Liver (tissue), 9 donors: ENCODE measurements around the gene ZIC1. TPM values are rescaled to one million over a fixed set of nuclear protein-coding genes. Genes with fewer than 3 reads are reported as not detected.

Experiments used
- DNase-seq: peaks from one replicate; pipeline ENCODE4 v3.0.0-alpha.2; 2017; ENCODE audit warnings: low spot score
- H3K27ac ChIP-seq, 2 donors: one replicate each; pipeline ENCODE4 v1.7.0; 2013; ENCODE audit warnings: inconsistent platforms in 2 of 2, low read length in 2 of 2, control low read depth in 1 of 2, low read depth in 1 of 2, mild to moderate bottlenecking in 1 of 2
- H3K27me3 ChIP-seq, 4 donors: one replicate each; pipeline versions ENCODE4 v1.6.1 to v1.7.0; 2013; ENCODE audit warnings: low read length in 3 of 4, inconsistent platforms in 1 of 4, mild to moderate bottlenecking in 1 of 4, moderate library complexity in 1 of 4; ENCODE audit not compliant: control insufficient read depth in 4 of 4, insufficient read depth in 4 of 4
- H3K36me3 ChIP-seq, 4 donors: one replicate each; pipeline versions ENCODE4 v1.6.1 to v1.7.0; 2013; ENCODE audit warnings: low read length in 3 of 4, mild to moderate bottlenecking in 3 of 4, low read depth in 1 of 4, moderate library complexity in 1 of 4; ENCODE audit not compliant: control insufficient read depth in 4 of 4, insufficient read depth in 3 of 4
- H3K4me1 ChIP-seq, 4 donors: one replicate each; pipeline versions ENCODE4 v1.6.1 to v1.7.0; 2013; ENCODE audit warnings: low read length in 3 of 4, mild to moderate bottlenecking in 3 of 4, moderate library complexity in 1 of 4; ENCODE audit not compliant: control insufficient read depth in 4 of 4, insufficient read depth in 4 of 4
- H3K4me3 ChIP-seq, 3 donors: one replicate each; pipeline versions ENCODE4 v1.6.1 to v1.7.0; 2013; ENCODE audit warnings: low read length in 3 of 3, control low read depth in 1 of 3, low read depth in 1 of 3, mild to moderate bottlenecking in 1 of 3
- H3K9ac ChIP-seq, 2 donors: one replicate each; pipeline ENCODE4 v1.7.0; 2013; ENCODE audit warnings: low read length in 2 of 2, mild to moderate bottlenecking in 2 of 2, moderate library complexity in 2 of 2, control low read depth in 1 of 2, low read depth in 1 of 2
- H3K9me3 ChIP-seq, 4 donors: one replicate each; pipeline versions ENCODE4 v1.6.1 to v1.7.0; 2013; ENCODE audit warnings: low read length in 3 of 4; ENCODE audit not compliant: control insufficient read depth in 4 of 4
- ATF3 ChIP-seq: IDR thresholded peaks from 2 replicates; pipeline ENCODE4 v1.6.1; 2016; ENCODE audit warnings: antibody characterized with exemption
- CTCF ChIP-seq: fragments of 150-350 bp; IDR thresholded peaks from 2 replicates; pipeline ENCODE4 v1.5.1; 2017; ENCODE audit warnings: improper control_type of control experiment, low read depth, low read length; ENCODE audit not compliant: missing input control
- EGR1 ChIP-seq, 2 donors: IDR thresholded peaks; 2 replicates each; pipeline ENCODE4 v1.6.1; 2016 to 2018; ENCODE audit warnings: antibody characterized with exemption in 2 of 2, low read depth in 2 of 2
- FOXA1 ChIP-seq: IDR thresholded peaks from 2 replicates; pipeline ENCODE4 v1.6.1; 2016; ENCODE audit warnings: antibody characterized with exemption
- GABPA ChIP-seq, 2 donors: IDR thresholded peaks in 1 of 2; conservative IDR thresholded peaks in 1 of 2; 2 replicates each; pipeline ENCODE4 v1.6.1; 2016; ENCODE audit warnings: antibody characterized with exemption in 2 of 2, mild to moderate bottlenecking in 1 of 2, moderate library complexity in 1 of 2
- HNF4A ChIP-seq, 2 donors: conservative IDR thresholded peaks; 2 replicates each; pipeline ENCODE4 v1.6.1; 2016; ENCODE audit warnings: antibody characterized with exemption in 2 of 2, mild to moderate bottlenecking in 2 of 2
- MAX ChIP-seq: IDR thresholded peaks from 2 replicates; pipeline ENCODE4 v1.6.1; 2016; ENCODE audit warnings: antibody characterized with exemption
- NR2F2 ChIP-seq: IDR thresholded peaks from 2 replicates; pipeline ENCODE4 v1.6.1; 2016; ENCODE audit warnings: antibody characterized with exemption
- RAD21 ChIP-seq, 2 donors: IDR thresholded peaks; 2 replicates each; pipeline ENCODE4 v1.6.1; 2016; ENCODE audit warnings: antibody characterized with exemption in 2 of 2, mild to moderate bottlenecking in 2 of 2
- REST ChIP-seq: IDR thresholded peaks from 2 replicates; pipeline ENCODE4 v1.6.1; 2016; ENCODE audit warnings: antibody characterized with exemption, mild to moderate bottlenecking
- RXRA ChIP-seq, 2 donors: IDR thresholded peaks; 2 replicates each; pipeline ENCODE4 v1.6.1; 2017 to 2018; ENCODE audit warnings: antibody characterized with exemption in 2 of 2, mild to moderate bottlenecking in 1 of 2
- TAF1 ChIP-seq: conservative IDR thresholded peaks from 2 replicates; pipeline ENCODE4 v1.6.1; 2016; ENCODE audit warnings: antibody characterized with exemption, mild to moderate bottlenecking
- YY1 ChIP-seq: IDR thresholded peaks from 2 replicates; pipeline ENCODE4 v1.6.1; 2016; ENCODE audit warnings: antibody characterized with exemption, mild to moderate bottlenecking
- ZBTB33 ChIP-seq: IDR thresholded peaks from 2 replicates; pipeline ENCODE4 v1.6.1; 2016; ENCODE audit warnings: antibody characterized with exemption
- WGBS: extraction: QIAGEN DNeasy Blood & Tissue Kit; methylation state at CpG from one replicate; pipeline ENCODE4 v1.1.7; 2013; 5-methylcytosine and 5-hydroxymethylcytosine counted together
- polyA plus RNA-seq, 2 donors: library from polyadenylated mRNA; stranded (reverse) in 1 of 2; unstranded in 1 of 2; fragments of 200-250 nt in 1 of 2; fragments of >200 nt in 1 of 2; fragmentation: Nextera tagmentation in 1 of 2; extraction: Ambion mirVana in 1 of 2; gene quantifications; one replicate each; pipeline versions ENCODE4 v1.2.1 to v1.2.3, GENCODE V29; 2013 to 2015
- total RNA-seq, 2 donors: library from RNA; depleted of rRNA; stranded (reverse); fragments of >200 nt; gene quantifications; one replicate each; pipeline ENCODE4 v1.2.3, GENCODE V29; 2014
- donor health status: healthy.
- donor health status: healthy.
- donor health status: healthy.
- donor health status: healthy.
- donor health status: healthy.

The ZIC1 gene
- total and polyA plus RNA-seq, 4 donors, result 4.4 TPM; not detected in 3

GRCh38 chr3:147400111-147400510, 9.1 kb upstream of the ZIC1 start:
- Histone ChIP-seq H3K9ac (no peak overlapping the region), H3K4me3 (no peak overlapping the region), H3K36me3 (peaks cover 0 to 4% (median 0%) of the 10 kb centered on the region in 4 donors), H3K9me3 (no peaks in the 10 kb centered on the region), H3K27ac (no peak overlapping the region), H3K27me3 (peaks cover 0 to 12% (median 4%) of the 10 kb centered on the region in 4 donors), H3K4me1 (peaks cover 2 to 11% (median 10%) of the 10 kb centered on the region in 4 donors)
- no peak for TF ChIP-seq YY1
- TF ChIP-seq REST, result no peak
- TF ChIP-seq MAX, result no peak
- no peak for TF ChIP-seq RAD21 (IDR thresholded peaks at IDR 0.05)
- no peak for TF ChIP-seq RXRA (IDR thresholded peaks at IDR 0.05)
- no peak for TF ChIP-seq FOXA1
- TF ChIP-seq EGR1 (IDR thresholded peaks at IDR 0.05; ENCODE audit: low read depth in 2 of 2), result no peak
- TF ChIP-seq ATF3, result no peak
- TF ChIP-seq GABPA (IDR thresholded peaks at IDR 0.05 in 1 of 2, conservative IDR thresholded peaks at IDR 0.05 in 1 of 2), result no peak
- no peak for TF ChIP-seq TAF1
- TF ChIP-seq ZBTB33, result no peak
- TF ChIP-seq NR2F2, result no peak
- no peak for TF ChIP-seq CTCF
- DNase-seq, result no peak

- WGBS, result 51% methylated on average over 1 of the region's 1 CpG
- TF ChIP-seq EGR1 (IDR thresholded peaks at IDR 0.05; ENCODE audit: low read depth in 2 of 2) (no peak), CTCF (no peak), MAX (no peak), FOXA1 (no peak), HNF4A (conservative IDR thresholded peaks at IDR 0.05) (no peak), NR2F2 (no peak), ATF3 (no peak)
- Histone ChIP-seq H3K9me3 (no peaks in the 10 kb centered on the region), H3K27ac (no peak overlapping the region), H3K4me1 (peaks cover 2 to 11% (median 8%) of the 10 kb centered on the region in 4 donors), H3K4me3 (no peak overlapping the region), H3K36me3 (no peaks in the 10 kb centered on the region), H3K9ac (no peak overlapping the region), H3K27me3 (peaks cover 0 to 12% (median 4%) of the 10 kb centered on the region in 4 donors)
- no peak for DNase-seq
These were observed 8.2 kb upstream of the ZIC1 start for GRCh38 chr3:147400999-147401398.
